T-helper 2 cell (primary cell): ENCODE data around the gene MPO.
A peak's percentile ranks its signal among the peaks of the same experiment; 100 is the strongest.

Experiments
- DNase-seq, 5 experiments: peaks; one replicate each; pipeline versions ENCODE4 v3.0.0 to v3.0.0-alpha.2; 2012 to 2022

The MPO gene

GRCh38 chr17:58306131-58306951 lies 25.6 kb upstream of the MPO start:
- no peak for DNase-seq

- no peak for DNase-seq
Measured at GRCh38 chr17:58305626-58306025, 24.9 kb upstream of the MPO start.

GRCh38 chr17:58304750-58305486 lies 24.2 kb upstream of the MPO start:
- no peak for DNase-seq

- DNase-seq: peak in 4 of 5 experiments; percentile 42 to 74 (median 48)
Measured at GRCh38 chr17:58303971-58304749, 23.4 kb upstream of the MPO start.

- no peak for DNase-seq
Measured at GRCh38 chr17:58302919-58303585, 22.3 kb upstream of the MPO start.

- no peak for DNase-seq
Measured at GRCh38 chr17:58302171-58302918, 21.6 kb upstream of the MPO start.

- no peak for DNase-seq
Measured at GRCh38 chr17:58301504-58302150, 20.9 kb upstream of the MPO start.

- no peak for DNase-seq
Measured at GRCh38 chr17:58300336-58300735, 19.6 kb upstream of the MPO start.

GRCh38 chr17:58294034-58294433 lies 13.3 kb upstream of the MPO start:
- no peak for DNase-seq

GRCh38 chr17:58291246-58291645 lies 10.5 kb upstream of the MPO start:
- DNase-seq: no peak

GRCh38 chr17:58289869-58290268 lies 9.1 kb upstream of the MPO start:
- no peak for DNase-seq

- no peak for DNase-seq
Measured at GRCh38 chr17:58285422-58285810, 4.7 kb upstream of the MPO start.

GRCh38 chr17:58284613-58285421 lies 4.1 kb upstream of the MPO start:
- DNase-seq: no peak

GRCh38 chr17:58283674-58284612 lies 3.2 kb upstream of the MPO start:
- DNase-seq: no peak

GRCh38 chr17:58282442-58282841 lies 1.7 kb upstream of the MPO start:
- DNase-seq: no peak

- DNase-seq: no peak
Measured at GRCh38 chr17:58281511-58282011, 826 bp upstream of the MPO start.

GRCh38 chr17:58279736-58280479 lies 827 bp downstream of the MPO start:
- DNase-seq: peak in 1 of 5 experiments; percentile 20

GRCh38 chr17:58279016-58279711 lies 1.6 kb downstream of the MPO start:
- no peak for DNase-seq
